ENCODE measurements around the gene DUSP28.

Gene DUSP28

GRCh38 chr2:240555541-240556250 is 4.5 kb upstream of the DUSP28 start:
- no peaks in the 10 kb centered on the region for H3K9me3 ChIP-seq
- H3K27me3 ChIP-seq = peaks cover 15% of the 10 kb centered on the region
- H3K27ac ChIP-seq = no peak overlapping the region
- H3K36me3 ChIP-seq = peaks cover 24% of the 10 kb centered on the region
- H3K4me3 ChIP-seq (ENCODE audit: low read depth in 1 of 2, low read length in 1 of 2) = no peak overlapping the region
- no peak for TF ChIP-seq CTCF (IDR thresholded peaks at IDR 0.05)
- H3K4me1 ChIP-seq (ENCODE audit: control insufficient read depth in 1 of 2, insufficient read depth in 1 of 2, low read depth in 1 of 2, low read length in 1 of 2) = peaks cover 29 to 36% of the 10 kb centered on the region in 2 experiments

- H3K27me3 ChIP-seq = peaks cover 15% of the 10 kb centered on the region
- H3K4me1 ChIP-seq (ENCODE audit: control insufficient read depth in 1 of 2, insufficient read depth in 1 of 2, low read depth in 1 of 2, low read length in 1 of 2) = peaks cover 34 to 44% of the 10 kb centered on the region in 2 experiments
- H3K36me3 ChIP-seq = peaks cover 20% of the 10 kb centered on the region
- H3K27ac ChIP-seq = peak overlapping the region; percentile 5
- H3K9me3 ChIP-seq = no peaks in the 10 kb centered on the region
- H3K4me3 ChIP-seq (ENCODE audit: low read depth in 1 of 2, low read length in 1 of 2) = no peak overlapping the region
- peak; percentile 59 for TF ChIP-seq CTCF (IDR thresholded peaks at IDR 0.05)
Observed at GRCh38 chr2:240556553-240557100, 3.5 kb upstream of the DUSP28 start.

GRCh38 chr2:240557101-240557751 is 2.9 kb upstream of the DUSP28 start:
- Histone ChIP-seq H3K4me3 (ENCODE audit: low read depth in 1 of 2, low read length in 1 of 2) (no peak overlapping the region), H3K9me3 (no peaks in the 10 kb centered on the region), H3K4me1 (ENCODE audit: control insufficient read depth in 1 of 2, insufficient read depth in 1 of 2, low read depth in 1 of 2, low read length in 1 of 2) (peaks cover 40 to 50% of the 10 kb centered on the region in 2 experiments), H3K27ac (peak overlapping the region; percentile 5), H3K27me3 (peaks cover 15% of the 10 kb centered on the region), H3K36me3 (peaks cover 16% of the 10 kb centered on the region)
- TF ChIP-seq CTCF (IDR thresholded peaks at IDR 0.05) = no peak

GRCh38 chr2:240557808-240558207 is 2.3 kb upstream of the DUSP28 start, which contains the start of gene ANKMY1:
Gene ANKMY1, minus strand, starts transcription at chr2:240557988. Its CDS starts 653 bp downstream, at chr2:240557335.
- Histone ChIP-seq H3K27ac (peak within 1 kb of the TSS; percentile 5), H3K27me3 (peaks cover 15% of the 10 kb centered on the region), H3K4me3 (ENCODE audit: low read depth in 1 of 2, low read length in 1 of 2) (no peak within 1 kb of the TSS)

More at GRCh38 chr2:240557808-240558207, 2.3 kb upstream of the DUSP28 start, which contains the start of gene ANKMY1:
- Histone ChIP-seq H3K4me1 (ENCODE audit: control insufficient read depth in 1 of 2, insufficient read depth in 1 of 2, low read depth in 1 of 2, low read length in 1 of 2) (peaks cover 46 to 56% of the 10 kb centered on the region in 2 experiments), H3K36me3 (peaks cover 10% of the 10 kb centered on the region), H3K9me3 (no peaks in the 10 kb centered on the region)
- no peak for TF ChIP-seq CTCF (IDR thresholded peaks at IDR 0.05)
